Stimulated activated CD8-positive, alpha-beta memory T cell treated with anti-CD3 and anti-CD28 coated beads, Interleukin-4, amount 100 ng/mL, for 4 hours (primary cell): Measurements from ENCODE around the gene NT5C3A.

Experiments used
- DNase-seq, 2 donors: peaks; one replicate each; pipeline ENCODE4 v3.0.0-alpha.2; 2020; ENCODE audit warnings: low read depth in 2 of 2, low spot score in 1 of 2

Gene NT5C3A

DNA sequence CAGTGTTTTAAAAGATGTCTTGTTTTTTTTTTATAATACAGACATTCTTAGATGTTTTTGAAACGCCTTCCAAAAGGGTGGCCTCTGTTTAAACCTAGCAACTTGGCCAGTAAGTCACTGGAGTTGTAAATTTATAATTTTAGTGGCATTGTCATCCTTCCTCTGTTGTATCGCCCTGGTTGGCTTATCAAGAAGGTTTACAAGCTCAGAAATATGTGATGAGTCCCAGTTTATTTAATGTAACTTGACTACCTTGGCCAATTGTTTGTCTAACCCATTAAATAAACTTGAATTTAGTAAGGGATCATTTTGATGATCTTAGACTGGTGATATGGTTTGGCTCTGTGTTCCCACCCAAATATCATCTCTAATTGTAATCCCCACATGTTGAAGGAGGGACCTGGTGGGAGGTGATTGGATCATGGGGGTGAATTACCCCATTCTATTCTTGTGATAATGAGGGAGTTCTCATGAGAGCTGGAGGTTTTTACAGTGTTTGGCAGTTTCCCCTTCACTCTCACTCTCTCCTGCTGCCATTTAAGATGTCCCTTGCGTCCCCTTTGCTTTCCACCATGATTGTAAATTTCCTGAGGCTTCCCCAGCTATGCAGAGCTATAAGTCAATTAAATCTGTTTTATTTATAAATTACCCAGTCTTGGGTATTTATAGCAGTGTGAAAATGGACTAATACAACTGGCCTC lies 13.4 kb upstream of the NT5C3A start:
- DNase-seq = no peak

DNA sequence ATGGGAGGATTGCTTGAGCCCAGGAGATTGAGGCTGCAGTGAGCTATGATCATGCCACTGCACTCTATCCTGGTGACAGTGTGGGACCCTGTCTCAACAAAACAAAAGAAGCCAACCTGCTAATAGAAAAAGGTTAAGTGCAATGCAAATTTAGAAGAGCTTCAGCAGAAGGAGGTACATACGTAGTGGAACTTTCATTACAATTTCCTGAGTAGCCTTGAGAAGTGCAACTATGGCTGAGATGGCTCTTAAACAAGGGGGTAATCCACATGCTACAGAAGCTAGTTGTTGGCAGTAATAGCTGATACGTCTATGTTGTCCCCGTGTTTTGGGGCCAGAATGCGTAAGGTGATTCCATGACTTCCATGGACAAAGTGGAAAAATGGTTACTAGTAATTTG lies 10.7 kb upstream of the NT5C3A start:
- no peak for DNase-seq

GRCh38 chr7:33072471-33072870 lies 9.9 kb upstream of the NT5C3A start:
- DNase-seq = no peak

DNA sequence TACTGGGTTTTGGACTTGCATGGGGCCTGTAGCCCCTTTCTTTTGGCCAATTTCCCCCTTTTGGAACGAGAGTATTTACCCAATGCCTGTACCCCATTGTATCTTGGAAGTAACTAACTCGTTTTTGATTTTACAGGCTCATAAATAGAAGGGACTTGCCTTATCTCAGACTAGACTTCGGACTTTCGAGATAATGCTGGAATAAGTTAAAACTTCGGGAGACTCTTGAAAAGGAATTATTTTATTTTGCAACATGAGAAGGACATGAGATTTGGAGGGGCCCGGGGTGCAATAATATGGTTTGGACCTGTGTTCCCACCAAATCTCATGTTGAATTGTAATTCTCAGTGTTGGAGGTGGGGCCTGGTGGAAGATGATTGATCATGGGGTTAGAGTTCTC lies 8.3 kb upstream of the NT5C3A start:
- no peak for DNase-seq

GRCh38 chr7:33070277-33070676 lies 7.7 kb upstream of the NT5C3A start:
- no peak for DNase-seq

- DNase-seq = no peak
Measured at GRCh38 chr7:33067921-33068320, 5.3 kb upstream of the NT5C3A start.

- no peak for DNase-seq
Measured at GRCh38 chr7:33066771-33067170, 4.2 kb upstream of the NT5C3A start.

- no peak for DNase-seq
Measured at GRCh38 chr7:33065981-33066380, 3.4 kb upstream of the NT5C3A start.

DNA sequence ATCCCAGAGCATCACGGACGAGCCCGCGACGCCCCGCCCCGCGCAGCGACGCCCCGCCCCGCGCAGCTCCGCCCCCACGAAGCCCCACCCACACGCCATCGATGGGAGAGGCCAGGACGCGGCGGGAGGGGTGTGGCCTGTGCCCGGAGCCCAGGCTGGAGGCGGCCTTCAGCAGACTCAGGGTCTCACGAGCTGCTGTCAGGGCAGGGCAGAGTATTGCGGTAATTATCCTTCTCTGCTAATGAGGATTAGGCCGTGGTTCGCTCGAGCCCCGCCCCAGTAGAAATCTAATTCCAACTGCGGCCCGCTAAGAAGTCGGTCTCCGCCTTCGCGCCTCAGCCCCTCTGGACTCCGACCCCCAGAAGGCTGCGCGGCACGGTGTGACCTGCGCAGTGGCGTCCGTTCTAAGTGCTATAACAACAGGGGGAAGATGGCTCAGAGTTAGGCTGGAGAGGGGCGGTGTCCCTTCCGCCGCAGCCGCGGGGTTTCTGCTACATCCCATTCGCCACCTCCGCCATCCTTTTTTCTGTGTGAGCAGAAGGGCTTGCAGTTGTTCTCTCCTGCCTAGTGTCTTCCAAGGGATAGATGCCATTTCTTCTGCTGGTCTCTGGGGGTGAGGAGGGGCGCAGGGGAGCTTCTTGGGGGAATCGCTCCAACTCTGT lies 337 bp upstream of the NT5C3A start:
- DNase-seq = peak; percentile 80 to 82

GRCh38 chr7:33061282-33061937 lies 1.2 kb downstream of the NT5C3A start:
- no peak for DNase-seq

GRCh38 chr7:33059635-33060034 lies 2.9 kb downstream of the NT5C3A start:
- DNase-seq = no peak

GRCh38 chr7:33055158-33055557 lies 7.4 kb downstream of the NT5C3A start:
- DNase-seq = no peak

GRCh38 chr7:33054261-33054964 lies 8.2 kb downstream of the NT5C3A start:
- no peak for DNase-seq

- DNase-seq = no peak
Measured at GRCh38 chr7:33053721-33054120, 8.9 kb downstream of the NT5C3A start.

GRCh38 chr7:33050535-33051318 lies 11.8 kb downstream of the NT5C3A start:
- no peak for DNase-seq

DNA sequence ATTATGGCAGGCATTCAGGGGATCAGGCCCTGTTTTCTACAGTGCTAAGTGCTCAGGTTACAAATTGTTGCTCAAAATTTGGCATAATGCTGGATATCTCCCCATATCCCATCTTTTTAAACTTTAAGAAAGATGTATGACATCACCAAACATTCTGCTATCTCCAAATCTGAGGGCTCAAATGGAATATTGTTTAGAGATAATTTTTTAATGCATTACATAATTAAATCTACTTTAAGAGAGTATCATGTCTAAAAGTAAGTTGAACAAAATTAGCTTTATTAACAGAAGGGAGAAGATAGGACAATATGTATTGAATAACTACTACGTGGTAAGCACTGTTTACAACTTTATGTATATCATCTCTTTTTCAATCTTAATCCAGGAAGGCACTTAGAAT lies 13.9 kb downstream of the NT5C3A start:
- no peak for DNase-seq

DNA sequence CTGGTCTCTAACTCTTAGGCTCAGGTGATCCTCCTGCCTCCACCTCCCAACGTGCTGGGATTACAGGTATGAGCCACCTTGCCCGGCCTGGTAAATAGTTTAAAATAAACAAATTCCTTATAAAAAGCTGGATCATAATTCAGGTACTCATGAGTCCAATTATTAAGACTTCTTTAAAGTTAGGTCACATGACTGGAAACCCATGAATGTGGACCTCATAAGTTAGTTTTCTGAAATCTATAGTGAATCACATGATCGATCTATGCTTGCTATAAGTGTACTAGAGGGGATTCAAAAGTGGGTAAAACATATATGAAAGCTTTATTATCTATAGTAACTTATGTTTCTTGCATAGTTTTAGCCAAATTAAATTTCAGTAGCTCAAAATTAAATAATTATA lies 14.3 kb downstream of the NT5C3A start:
- DNase-seq = no peak

DNA sequence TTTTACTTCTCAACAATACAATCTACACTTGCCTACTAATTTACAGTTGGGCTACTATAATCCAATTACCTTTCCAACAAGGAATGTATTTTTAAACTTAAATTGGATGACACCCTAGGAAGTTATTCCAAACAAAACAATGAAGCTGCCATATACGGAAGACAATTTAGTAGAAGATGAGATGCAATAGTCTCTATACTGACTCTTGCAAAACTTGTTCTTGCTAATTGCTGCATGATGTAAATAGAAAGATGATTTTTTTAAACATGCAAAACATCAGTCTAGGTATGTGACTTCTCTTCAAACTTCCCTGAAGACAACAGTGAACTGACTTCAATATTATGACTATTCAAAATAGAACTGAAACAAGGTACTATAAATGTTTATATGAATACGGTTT lies 17.6 kb downstream of the NT5C3A start:
- DNase-seq = no peak

DNA sequence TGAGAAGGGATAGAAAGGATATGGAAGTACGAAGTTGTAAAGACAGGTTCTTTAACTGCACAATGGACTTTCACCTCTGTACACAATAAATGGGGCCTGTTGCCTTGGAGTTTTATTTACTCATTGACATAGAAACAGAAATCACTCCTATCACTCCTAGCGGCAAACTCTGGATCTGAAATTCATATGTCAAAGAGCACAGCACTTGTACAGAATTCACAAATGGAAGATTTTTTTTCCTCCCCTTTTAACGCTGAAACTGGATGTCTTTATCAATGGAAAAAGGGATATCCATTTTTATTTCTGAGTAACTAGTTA lies 18.2 kb downstream of the NT5C3A start:
- no peak for DNase-seq

- no peak for DNase-seq
Measured at GRCh38 chr7:33043501-33044400, 18.8 kb downstream of the NT5C3A start.
